CD4-positive, alpha-beta T cell treated with Interleukin-15 for 1 hour (primary cell): ENCODE results near the gene INTS3.
"Not testable (repeated sequence)": the region's sequence is repeated elsewhere in the genome, so short reads cannot be mapped to it uniquely, and the experiment has no call there.

ENCODE experiments used
- DNase-seq: peaks from one replicate; pipeline ENCODE4 v3.0.0-alpha.2; 2020

INTS3 gene

GRCh38 chr1:153763365-153764225, 35.7 kb downstream of the INTS3 start:
- DNase-seq = no peak

GRCh38 chr1:153764310-153764709, 36.5 kb downstream of the INTS3 start:
- DNase-seq = no peak

GRCh38 chr1:153766663-153767062, 38.8 kb downstream of the INTS3 start:
- DNase-seq = not testable (repeated sequence)

DNA sequence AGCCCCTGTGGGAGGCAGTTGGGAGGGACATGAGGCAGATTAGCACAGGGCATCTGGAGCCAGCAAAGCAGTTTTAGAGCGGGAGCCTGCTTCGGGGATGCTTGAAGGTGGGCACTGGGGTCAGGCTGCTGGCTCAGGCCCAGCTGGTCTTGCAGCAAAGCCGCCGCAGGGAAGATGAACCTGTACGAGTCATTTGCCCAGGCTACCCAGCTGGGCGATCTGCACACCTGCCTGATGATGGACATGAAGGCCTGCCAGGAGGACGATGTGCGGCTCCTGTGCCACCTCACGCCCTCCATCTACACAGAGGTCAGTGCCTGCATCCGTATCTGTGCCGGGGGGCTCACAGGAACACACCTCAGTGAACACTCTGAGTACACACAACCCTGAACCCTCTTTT, 39.7 kb downstream of the INTS3 start:
- no peak for DNase-seq

- no peak for DNase-seq
Observed at GRCh38 chr1:153768316-153769181, 40.7 kb downstream of the INTS3 start.

DNA sequence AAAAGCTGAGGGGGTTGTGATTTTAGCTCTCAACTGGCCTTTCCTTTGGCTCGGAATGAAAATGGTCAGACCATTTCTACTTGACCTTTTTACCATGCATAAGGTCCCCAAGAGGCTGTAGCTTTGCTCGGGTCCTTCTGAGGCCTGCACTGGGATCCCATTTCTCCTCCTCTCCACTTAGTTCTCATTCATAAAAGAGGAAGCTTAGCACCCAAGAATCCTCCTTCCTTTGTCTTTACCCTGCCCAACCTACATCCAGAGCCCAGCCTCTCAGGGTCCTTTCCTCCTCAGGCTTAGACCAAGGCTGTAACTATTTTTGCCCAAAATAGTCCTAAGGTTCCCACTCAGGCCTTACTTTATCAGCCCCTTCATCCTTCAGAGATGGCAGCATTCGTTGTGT, 41.4 kb downstream of the INTS3 start:
- DNase-seq = no peak

DNA sequence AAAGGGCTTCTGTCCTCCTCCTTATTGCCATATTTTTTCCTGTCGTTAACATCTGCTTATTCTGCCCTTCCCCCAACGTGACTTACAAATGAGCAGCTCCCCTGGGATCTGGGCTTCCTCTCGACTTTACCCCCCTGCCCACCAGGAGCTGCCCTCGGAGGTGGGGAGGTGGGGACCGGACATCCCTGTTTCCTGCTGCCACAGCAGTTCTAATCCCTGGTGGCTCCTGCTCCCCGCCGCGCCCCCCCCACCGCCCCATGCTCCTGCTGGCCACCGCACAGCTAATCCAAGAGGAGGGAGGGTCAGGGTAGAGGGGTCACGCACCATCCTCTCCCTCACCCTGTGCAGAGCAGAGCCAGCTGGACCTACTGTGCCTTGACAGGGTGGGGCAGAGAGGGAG, 42.9 kb downstream of the INTS3 start:
- no peak for DNase-seq

GRCh38 chr1:153771261-153771660, 43.4 kb downstream of the INTS3 start:
- no peak for DNase-seq

GRCh38 chr1:153771841-153772593, 44.2 kb downstream of the INTS3 start:
- DNase-seq = no peak

- peak; percentile 36 for DNase-seq
Observed at GRCh38 chr1:153773096-153773921, 45.5 kb downstream of the INTS3 start.

DNA sequence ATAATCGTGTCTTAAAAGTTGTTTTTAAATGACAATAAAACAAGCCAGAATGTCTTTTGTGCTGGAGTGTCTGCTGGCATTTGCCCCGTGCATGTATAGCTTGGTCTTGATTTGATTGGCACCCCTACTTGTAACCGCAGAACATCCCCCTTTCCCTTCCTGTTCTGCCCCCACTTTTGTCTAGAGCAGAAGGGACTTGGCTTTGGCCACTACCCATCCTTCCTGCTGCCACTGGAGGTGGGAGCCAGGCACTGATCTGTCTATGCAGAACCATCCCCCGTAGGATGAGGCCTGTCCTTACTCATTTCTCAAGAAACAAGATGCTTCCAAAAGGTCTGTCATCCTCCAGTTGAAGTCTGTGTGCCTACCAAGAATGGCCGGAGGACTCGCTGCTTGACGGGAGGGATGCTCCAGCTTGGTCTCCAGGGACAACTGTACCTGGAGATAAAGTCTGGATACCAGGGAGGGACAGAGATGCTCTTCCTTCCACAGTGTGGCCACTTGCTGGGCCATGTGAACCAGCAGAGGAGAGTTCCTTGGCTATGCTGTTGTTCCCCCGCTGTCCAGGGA, 46.3 kb downstream of the INTS3 start:
- DNase-seq = no peak

- DNase-seq = no peak
Observed at GRCh38 chr1:153774780-153775457, 47.1 kb downstream of the INTS3 start, which contains the start of gene SLC27A3. SLC27A3 (plus strand) TSS chr1:153775407; CDS start chr1:153775498, 91 bp downstream.

GRCh38 chr1:153775458-153776327, 47.8 kb downstream of the INTS3 start:
- DNase-seq = peak; percentile 67

DNA sequence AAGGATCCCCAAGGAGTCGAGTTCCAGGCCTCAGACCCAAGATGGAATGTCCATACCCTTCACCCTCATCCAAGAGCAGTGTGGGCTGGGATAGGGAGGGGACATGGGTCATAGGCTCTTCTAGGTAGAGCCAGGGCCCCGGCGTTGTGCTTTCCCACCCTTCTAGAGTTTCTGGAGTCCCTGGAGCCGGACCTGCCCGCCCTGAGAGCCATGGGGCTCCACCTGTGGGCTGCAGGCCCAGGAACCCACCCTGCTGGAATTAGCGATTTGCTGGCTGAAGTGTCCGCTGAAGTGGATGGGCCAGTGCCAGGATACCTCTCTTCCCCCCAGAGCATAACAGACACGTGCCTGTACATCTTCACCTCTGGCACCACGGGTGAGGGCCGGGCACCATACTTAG, 48.5 kb downstream of the INTS3 start:
- no peak for DNase-seq

- no peak for DNase-seq
Observed at GRCh38 chr1:153776845-153777370, 49.1 kb downstream of the INTS3 start.

GRCh38 chr1:153777648-153778047, 49.8 kb downstream of the INTS3 start:
- DNase-seq = no peak

GRCh38 chr1:153778051-153778823, 50.4 kb downstream of the INTS3 start:
- DNase-seq = no peak

GRCh38 chr1:153778824-153779519, 51.1 kb downstream of the INTS3 start:
- DNase-seq = no peak
